ENCODE measurements around the gene LIFR. TPM values are rescaled to one million over a fixed set of nuclear protein-coding genes. Genes with fewer than 3 reads are reported as not detected.

Gene LIFR
- total RNA-seq, 1 donor from 2014 or later: 16.0 TPM

- FAIRE-seq (no peak), DNase-seq (ENCODE audit: low read depth) (no peak)
- peaks cover 17% of the 10 kb centered on the region for H3K4me1 Mint-ChIP-seq (ENCODE audit: low read depth, unreplicated experiment)
- H3K27ac Mint-ChIP-seq (ENCODE audit: unreplicated experiment): no peak overlapping the region
- H3K36me3 Mint-ChIP-seq (ENCODE audit: low read depth, unreplicated experiment): peaks cover 2% of the 10 kb centered on the region
- H3K27me3 ChIP-seq (ENCODE audit: insufficient read depth, low read length): no peaks in the 10 kb centered on the region
- no peaks in the 10 kb centered on the region for H3K36me3 ChIP-seq (ENCODE audit: insufficient read depth, low read length)
- no peak overlapping the region for H3K4me3 Mint-ChIP-seq (ENCODE audit: unreplicated experiment)
- H3K9ac ChIP-seq (ENCODE audit: low read length): no peak overlapping the region
- TF ChIP-seq CTCF (IDR thresholded peaks at IDR 0.05; ENCODE audit: insufficient read depth, low read depth, low read length) (no peak), EZH2 (IDR thresholded peaks at IDR 0.05; ENCODE audit: insufficient read depth, low read length) (no peak)
- H2AFZ ChIP-seq (ENCODE audit: low read depth, low read length): no peak overlapping the region
- H3K4me3 ChIP-seq (ENCODE audit: insufficient read depth, low read depth, low read length): no peak overlapping the region
- no peaks in the 10 kb centered on the region for H3K27me3 Mint-ChIP-seq (ENCODE audit: low read depth, unreplicated experiment)
- H3K9me3 ChIP-seq (ENCODE audit: insufficient read depth, low read depth, low read length): no peaks in the 10 kb centered on the region
- no peak overlapping the region for H3K27ac ChIP-seq (ENCODE audit: low read depth, low read length)
- H3K79me2 ChIP-seq (ENCODE audit: insufficient read depth, low read length): peaks cover 26% of the 10 kb centered on the region
- H3K4me1 ChIP-seq (ENCODE audit: insufficient read depth, low read length): no peaks in the 10 kb centered on the region
- peaks cover 21% of the 10 kb centered on the region for H4K20me1 ChIP-seq (ENCODE audit: insufficient read depth, low read length)
- H3K4me2 ChIP-seq (ENCODE audit: low read length): no peak overlapping the region
- peaks cover 2% of the 10 kb centered on the region for H3K9me3 Mint-ChIP-seq (ENCODE audit: unreplicated experiment)
Measured at GRCh38 chr5:38537505-38537904, 18.9 kb downstream of the LIFR start.

- Mint-ChIP-seq H3K4me3 (ENCODE audit: unreplicated experiment) (no peak overlapping the region), H3K36me3 (ENCODE audit: low read depth, unreplicated experiment) (no peaks in the 10 kb centered on the region), H3K27ac (ENCODE audit: unreplicated experiment) (no peak overlapping the region), H3K4me1 (ENCODE audit: low read depth, unreplicated experiment) (peaks cover 17% of the 10 kb centered on the region), H3K27me3 (ENCODE audit: low read depth, unreplicated experiment) (no peaks in the 10 kb centered on the region), H3K9me3 (ENCODE audit: unreplicated experiment) (peaks cover 2% of the 10 kb centered on the region)
- DNase-seq (ENCODE audit: low read depth) (no peak), FAIRE-seq (no peak)
- Histone ChIP-seq H4K20me1 (ENCODE audit: insufficient read depth, low read length) (peaks cover 21% of the 10 kb centered on the region), H3K27ac (ENCODE audit: low read depth, low read length) (no peak overlapping the region), H3K27me3 (ENCODE audit: insufficient read depth, low read length) (no peaks in the 10 kb centered on the region), H3K36me3 (ENCODE audit: insufficient read depth, low read length) (no peaks in the 10 kb centered on the region), H3K9ac (ENCODE audit: low read length) (no peak overlapping the region), H3K4me1 (ENCODE audit: insufficient read depth, low read length) (no peaks in the 10 kb centered on the region), H3K79me2 (ENCODE audit: insufficient read depth, low read length) (peaks cover 22% of the 10 kb centered on the region), H2AFZ (ENCODE audit: low read depth, low read length) (no peak overlapping the region), H3K9me3 (ENCODE audit: insufficient read depth, low read depth, low read length) (peaks cover 4% of the 10 kb centered on the region), H3K4me3 (ENCODE audit: insufficient read depth, low read depth, low read length) (no peak overlapping the region), H3K4me2 (ENCODE audit: low read length) (no peak overlapping the region)
- TF ChIP-seq EZH2 (IDR thresholded peaks at IDR 0.05; ENCODE audit: insufficient read depth, low read length): no peak
- TF ChIP-seq CTCF (IDR thresholded peaks at IDR 0.05; ENCODE audit: insufficient read depth, low read depth, low read length): no peak
Measured at GRCh38 chr5:38536968-38537367, 19.5 kb downstream of the LIFR start.

GRCh38 chr5:38535845-38536244 lies 20.6 kb downstream of the LIFR start:
- no peak overlapping the region for H3K4me3 ChIP-seq (ENCODE audit: insufficient read depth, low read depth, low read length)
- no peak overlapping the region for H3K4me2 ChIP-seq (ENCODE audit: low read length)
- peaks cover 17% of the 10 kb centered on the region for H3K4me1 Mint-ChIP-seq (ENCODE audit: low read depth, unreplicated experiment)
- H3K4me1 ChIP-seq (ENCODE audit: insufficient read depth, low read length): no peaks in the 10 kb centered on the region
- FAIRE-seq (no peak), DNase-seq (ENCODE audit: low read depth) (no peak)
- H3K27me3 Mint-ChIP-seq (ENCODE audit: low read depth, unreplicated experiment): no peaks in the 10 kb centered on the region
- H3K27me3 ChIP-seq (ENCODE audit: insufficient read depth, low read length): no peaks in the 10 kb centered on the region
- H2AFZ ChIP-seq (ENCODE audit: low read depth, low read length): no peak overlapping the region
- H3K36me3 Mint-ChIP-seq (ENCODE audit: low read depth, unreplicated experiment): peaks cover 1% of the 10 kb centered on the region
- H3K79me2 ChIP-seq (ENCODE audit: insufficient read depth, low read length): peaks cover 22% of the 10 kb centered on the region
- H3K9ac ChIP-seq (ENCODE audit: low read length): no peak overlapping the region
- H3K9me3 ChIP-seq (ENCODE audit: insufficient read depth, low read depth, low read length): peaks cover 5% of the 10 kb centered on the region
- peaks cover 5% of the 10 kb centered on the region for H3K9me3 Mint-ChIP-seq (ENCODE audit: unreplicated experiment)
- H4K20me1 ChIP-seq (ENCODE audit: insufficient read depth, low read length): peaks cover 21% of the 10 kb centered on the region
- H3K36me3 ChIP-seq (ENCODE audit: insufficient read depth, low read length): no peaks in the 10 kb centered on the region
- no peak overlapping the region for H3K27ac ChIP-seq (ENCODE audit: low read depth, low read length)
- no peak overlapping the region for H3K27ac Mint-ChIP-seq (ENCODE audit: unreplicated experiment)
- H3K4me3 Mint-ChIP-seq (ENCODE audit: unreplicated experiment): no peak overlapping the region
- no peak for TF ChIP-seq EZH2 (IDR thresholded peaks at IDR 0.05; ENCODE audit: insufficient read depth, low read length)
